ENCODE results near the gene MAGEL2.
"Not testable (repeated sequence)": the region's sequence is repeated elsewhere in the genome, so short reads cannot be mapped to it uniquely, and the experiment has no call there.

The MAGEL2 gene

DNA sequence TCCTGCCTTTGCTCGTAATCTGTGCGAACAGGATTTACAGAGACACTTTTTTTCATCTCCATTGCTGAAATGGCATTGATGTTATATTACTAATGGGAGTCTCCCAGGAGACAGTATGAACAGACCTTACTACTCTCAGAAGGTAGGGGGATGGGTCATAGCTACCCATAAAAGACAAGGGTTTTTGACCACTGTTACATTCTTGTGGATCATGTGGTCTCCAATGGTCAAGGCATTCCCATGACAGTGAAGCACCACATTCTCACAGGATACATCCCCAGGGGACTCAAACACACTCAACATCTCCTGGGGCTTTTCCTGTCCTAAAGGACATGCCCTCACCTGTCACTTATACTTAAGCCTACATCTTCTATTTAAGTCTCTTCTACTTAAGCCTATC lies 41.4 kb downstream of the MAGEL2 start:
- DNase-seq (ENCODE audit: low read depth, low spot score) = no peak

DNA sequence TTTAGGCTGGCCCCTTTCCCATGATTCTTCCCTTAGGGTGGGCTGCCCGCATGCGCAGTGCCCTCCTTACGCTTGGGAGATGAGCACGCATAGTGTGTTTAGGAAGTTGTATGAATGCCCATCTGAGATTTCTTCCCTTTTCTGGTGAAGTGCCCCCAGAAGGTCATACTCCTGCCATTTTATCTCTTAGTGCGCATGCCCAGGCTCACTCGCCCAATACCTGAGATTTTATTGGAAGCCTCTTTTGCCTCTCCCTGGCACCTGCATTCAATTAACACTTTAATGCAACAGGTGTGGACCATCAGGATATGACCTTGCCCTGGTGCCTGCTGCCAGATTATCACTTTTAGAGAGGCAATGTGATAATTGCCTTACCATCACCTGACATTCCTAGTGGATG lies 45.5 kb downstream of the MAGEL2 start:
- no peak for DNase-seq (ENCODE audit: low read depth, low spot score)

DNA sequence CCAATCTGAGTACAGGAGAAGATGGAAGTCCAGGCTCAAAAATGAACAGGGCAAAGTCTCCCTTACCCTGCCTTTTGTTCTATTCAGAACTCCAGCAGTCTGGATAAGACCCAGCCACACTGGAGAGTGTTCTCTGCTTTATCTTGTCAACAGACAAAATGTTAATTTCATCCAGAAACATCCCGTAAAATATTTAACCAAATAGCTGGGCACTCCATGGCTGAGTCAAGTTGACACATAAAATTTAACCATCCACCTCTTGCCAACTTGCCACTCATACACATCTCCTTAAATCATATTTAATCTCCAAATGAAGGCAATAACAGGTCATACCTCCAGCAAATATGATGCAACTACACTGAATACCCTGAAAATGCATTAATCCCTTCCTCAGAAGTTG lies 48.6 kb downstream of the MAGEL2 start:
- no peak for DNase-seq (ENCODE audit: low read depth, low spot score)

DNA sequence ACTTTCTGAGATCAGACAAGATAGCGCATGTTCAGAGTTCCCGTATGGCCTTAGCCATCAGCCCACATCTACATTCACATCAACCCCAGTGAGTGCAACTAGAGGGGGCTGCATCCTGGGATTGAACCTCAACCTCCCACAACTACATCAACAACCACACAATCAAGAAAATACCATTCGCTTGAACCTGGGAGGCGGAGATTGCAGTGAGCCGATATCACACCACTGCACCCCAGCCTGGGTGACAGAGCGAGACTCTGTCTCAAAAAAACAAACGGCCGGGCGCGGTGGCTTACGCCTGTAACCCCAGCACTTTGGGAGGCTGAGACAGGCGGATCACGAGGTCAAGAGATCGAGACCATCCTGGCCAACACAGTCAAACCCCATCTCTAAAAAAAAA lies 50.4 kb downstream of the MAGEL2 start:
- DNase-seq (ENCODE audit: low read depth, low spot score) = not testable (repeated sequence)

DNA sequence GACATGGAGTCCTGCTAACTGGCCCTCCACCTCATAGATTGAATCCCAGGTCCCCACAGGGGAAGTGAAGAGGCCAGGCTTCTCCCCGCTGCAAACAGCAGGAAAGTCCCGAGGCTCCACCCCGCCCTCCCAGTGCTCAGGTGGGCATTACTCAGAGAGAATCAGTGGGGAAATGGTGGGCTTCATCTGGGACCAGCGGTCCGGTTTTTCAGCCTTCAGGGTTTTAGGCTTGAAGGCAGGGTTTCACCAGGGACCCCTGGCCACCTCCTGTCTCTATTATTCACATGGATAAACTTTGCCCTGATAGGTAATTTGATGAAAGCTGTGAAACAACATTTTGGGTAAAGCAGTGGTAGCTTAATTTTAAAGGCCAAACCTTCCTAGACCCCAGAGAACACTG lies 50.9 kb downstream of the MAGEL2 start:
- no peak for DNase-seq (ENCODE audit: low read depth, low spot score)

DNA sequence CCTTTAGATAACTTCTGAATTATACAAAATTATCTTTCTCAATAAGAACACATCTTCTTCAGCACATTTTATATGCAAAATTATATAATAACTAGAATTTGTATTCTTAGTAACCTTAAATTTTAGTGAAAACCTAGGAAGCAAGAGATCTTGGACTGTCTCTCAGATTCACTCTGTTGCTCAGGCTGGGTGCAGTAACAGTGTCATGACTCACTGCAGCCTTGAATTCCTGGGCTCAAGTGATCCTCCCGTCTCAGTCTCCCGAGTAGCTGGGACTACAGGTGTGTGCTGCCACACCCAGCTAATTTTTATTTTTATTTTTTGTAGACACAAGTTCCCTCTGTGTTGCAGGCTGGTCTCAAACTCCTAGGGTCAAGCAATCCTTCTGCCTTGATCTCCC lies 52.3 kb downstream of the MAGEL2 start:
- DNase-seq (ENCODE audit: low read depth, low spot score) = no peak

DNA sequence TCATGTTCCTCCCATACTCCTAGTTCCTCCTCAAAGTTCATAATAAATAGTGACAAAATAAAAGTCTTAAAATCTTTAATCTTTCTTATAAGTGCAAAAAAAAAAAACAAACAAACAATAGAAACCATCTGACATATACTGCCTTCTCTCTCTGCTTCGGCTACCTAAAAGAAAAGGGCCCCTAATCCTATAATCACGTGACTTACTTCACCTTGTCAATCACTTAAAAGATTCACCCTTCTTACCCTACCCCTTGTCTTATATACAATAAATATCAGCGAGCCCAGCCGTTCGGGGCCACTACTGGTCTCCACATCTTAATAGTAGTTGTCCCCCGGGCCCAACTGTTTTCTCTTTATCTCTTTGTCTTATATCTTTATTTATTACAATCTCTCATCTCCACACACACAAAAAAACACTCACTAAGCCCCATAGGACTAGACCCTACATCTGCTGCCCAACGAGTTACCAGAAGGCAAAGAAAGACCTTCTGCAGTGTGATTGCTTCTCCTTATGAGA lies 53.4 kb downstream of the MAGEL2 start:
- no peak for DNase-seq (ENCODE audit: low read depth, low spot score)
